Stimulated activated CD4-positive, alpha-beta T cell treated with anti-CD3 and anti-CD28 coated beads, Interleukin-2, amount 100 ng/mL, for 24 hours (primary cell): Measurements from ENCODE around the gene TBCB.
"Not testable (repeated sequence)": the region's sequence is repeated elsewhere in the genome, so short reads cannot be mapped to it uniquely, and the experiment has no call there.

Experiments used
- DNase-seq, 2 donors: peaks; one replicate each; pipeline ENCODE4 v3.0.0-alpha.2; 2020

The TBCB gene

DNA sequence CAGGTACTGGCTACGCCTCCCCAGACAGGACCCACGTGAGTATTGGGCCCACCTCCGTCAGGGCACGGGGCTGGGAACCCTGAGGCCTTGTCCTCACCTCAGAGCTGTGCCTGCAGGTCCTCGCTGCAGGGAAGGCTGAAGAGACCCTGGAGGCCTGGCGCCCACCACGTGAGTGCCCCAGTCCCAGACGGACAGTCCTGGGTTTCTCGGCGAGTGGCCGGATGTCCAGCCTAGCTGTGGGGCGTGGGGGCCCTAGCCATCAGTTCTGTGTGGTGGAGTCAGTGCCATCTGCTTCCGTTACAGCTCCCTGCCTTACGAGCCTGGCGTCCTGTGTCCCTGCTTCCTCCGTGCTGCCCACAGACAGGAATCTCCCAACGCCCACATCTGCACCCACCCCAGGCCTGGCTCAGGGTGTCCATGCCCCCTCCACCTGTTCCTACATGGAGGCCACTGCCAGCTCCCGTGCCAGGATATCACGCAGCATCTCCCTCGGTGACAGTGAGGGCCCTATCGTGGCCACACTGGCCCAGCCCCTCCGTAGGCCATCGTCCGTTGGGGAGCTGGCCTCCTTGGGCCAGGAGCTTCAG lies 12.1 kb upstream of the TBCB start:
- no peak for DNase-seq

GRCh38 chr19:36103842-36104552 lies 11.3 kb upstream of the TBCB start:
- no peak for DNase-seq

- no peak for DNase-seq
These were observed 8.8 kb upstream of the TBCB start for GRCh38 chr19:36106441-36106840.

DNA sequence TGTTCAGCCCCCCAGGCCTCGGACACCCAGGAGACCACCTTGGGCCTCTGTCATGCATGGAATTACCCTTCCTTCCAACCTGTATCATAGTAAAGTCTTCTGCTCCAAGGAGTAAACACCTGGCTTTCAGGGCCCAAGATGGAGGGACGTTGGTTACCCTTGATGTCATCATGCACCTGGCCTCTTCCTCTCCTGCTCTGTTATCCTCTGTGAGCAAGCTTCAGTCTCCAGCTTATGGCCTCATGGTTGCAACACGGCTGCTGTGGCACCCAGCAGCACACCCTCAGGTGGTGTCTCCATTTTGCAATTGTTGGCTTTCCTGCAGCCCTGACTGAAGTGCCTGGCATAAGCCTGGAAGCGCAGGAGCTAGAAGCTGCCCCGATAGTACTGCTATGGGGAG lies 8.3 kb upstream of the TBCB start:
- DNase-seq, result no peak

DNA sequence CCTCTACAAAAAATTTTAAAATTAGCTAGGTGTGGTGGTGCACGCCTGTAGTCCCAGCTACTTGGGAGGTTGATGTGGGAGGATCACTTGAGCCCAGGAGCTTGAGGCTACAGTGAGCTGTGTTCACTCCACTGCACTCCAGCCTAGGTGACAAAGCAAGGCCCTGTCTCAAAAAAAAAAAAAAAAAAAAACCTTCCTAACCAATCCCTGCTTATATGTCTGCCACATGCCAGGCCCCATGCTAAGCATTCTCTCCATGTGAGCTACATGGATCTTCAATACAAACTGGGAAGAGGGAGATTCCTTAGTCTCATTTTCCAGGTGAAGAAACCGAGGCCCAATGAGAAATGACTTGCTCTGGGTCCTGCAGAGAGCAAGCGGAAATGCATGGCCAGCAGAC lies 6.6 kb upstream of the TBCB start:
- no peak for DNase-seq

DNA sequence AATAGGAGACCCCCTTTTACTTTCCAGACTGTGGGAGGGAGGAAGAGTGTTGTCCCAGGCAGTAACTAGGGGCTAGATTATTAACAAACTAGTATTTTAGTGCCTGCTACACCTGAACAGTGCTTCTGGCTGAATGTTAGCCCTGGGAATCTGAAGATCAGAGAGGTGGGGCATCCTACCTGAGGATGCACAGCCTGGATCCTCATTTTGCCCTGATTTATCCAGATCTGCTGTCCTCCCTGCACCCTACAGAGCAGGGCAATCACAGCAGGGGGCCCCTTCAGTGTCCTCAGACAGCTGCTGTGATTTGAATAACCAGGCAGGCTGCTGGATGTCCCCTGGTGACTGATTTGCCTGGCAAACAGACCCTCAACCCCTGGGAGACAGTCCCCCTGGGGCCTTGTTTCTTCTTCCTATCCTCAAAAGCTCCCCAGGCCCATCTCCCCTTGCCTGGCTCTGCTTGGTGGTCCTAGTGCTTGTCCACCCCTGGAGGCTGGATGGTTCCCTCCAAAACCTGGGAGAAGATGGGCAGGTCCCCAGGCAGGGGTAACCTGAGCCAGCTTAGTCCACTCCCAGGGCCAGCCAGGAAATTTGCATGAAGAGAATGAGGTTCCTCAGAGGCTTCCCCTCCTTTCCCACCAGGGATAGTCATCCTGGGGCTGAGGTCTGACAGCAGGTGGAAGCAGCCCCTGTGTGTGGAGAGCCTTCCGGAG lies 4.6 kb upstream of the TBCB start, which contains the start of gene OVOL3:
Gene OVOL3, plus strand, starts transcription at position 657 of the 713 bp plus-strand sequence. CDS start 60 bp downstream, outside the sequence.
- no peak for DNase-seq

DNA sequence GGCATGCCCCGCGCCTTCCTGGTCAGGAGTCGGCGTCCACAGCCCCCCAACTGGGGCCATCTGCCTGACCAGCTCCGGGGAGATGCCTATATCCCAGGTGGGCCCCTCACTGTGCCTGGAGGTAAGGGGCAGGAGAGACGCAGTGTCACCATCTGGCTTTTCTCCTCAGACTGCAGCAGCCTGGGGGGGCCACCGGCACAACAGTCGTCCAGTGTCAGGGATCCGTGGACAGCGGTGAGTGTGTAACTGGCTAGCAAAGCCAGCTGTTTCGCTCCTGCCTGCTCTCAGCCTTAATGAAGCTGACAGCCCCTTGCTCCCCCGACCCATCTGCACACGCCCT lies 4.1 kb upstream of the TBCB start:
- no peak for DNase-seq

DNA sequence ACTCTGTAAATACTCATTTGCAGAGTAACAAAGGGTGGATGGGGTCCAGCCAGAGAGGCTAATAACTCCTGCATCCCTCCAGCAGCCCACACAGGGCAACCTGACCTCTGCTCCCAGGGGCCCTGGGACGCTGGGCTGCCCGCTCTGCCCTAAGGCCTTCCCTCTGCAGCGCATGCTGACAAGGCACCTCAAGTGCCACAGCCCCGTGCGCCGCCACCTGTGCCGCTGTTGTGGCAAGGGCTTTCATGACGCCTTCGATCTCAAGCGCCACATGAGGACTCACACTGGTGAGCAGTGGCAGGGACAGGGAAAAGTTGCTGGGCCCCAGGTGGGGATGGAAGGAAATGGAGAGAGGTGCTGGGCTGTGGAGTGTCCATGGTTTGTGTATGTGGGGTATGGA lies 2.6 kb upstream of the TBCB start:
- DNase-seq, result no peak

GRCh38 chr19:36113425-36113824 lies 1.8 kb upstream of the TBCB start:
- no peak for DNase-seq

DNA sequence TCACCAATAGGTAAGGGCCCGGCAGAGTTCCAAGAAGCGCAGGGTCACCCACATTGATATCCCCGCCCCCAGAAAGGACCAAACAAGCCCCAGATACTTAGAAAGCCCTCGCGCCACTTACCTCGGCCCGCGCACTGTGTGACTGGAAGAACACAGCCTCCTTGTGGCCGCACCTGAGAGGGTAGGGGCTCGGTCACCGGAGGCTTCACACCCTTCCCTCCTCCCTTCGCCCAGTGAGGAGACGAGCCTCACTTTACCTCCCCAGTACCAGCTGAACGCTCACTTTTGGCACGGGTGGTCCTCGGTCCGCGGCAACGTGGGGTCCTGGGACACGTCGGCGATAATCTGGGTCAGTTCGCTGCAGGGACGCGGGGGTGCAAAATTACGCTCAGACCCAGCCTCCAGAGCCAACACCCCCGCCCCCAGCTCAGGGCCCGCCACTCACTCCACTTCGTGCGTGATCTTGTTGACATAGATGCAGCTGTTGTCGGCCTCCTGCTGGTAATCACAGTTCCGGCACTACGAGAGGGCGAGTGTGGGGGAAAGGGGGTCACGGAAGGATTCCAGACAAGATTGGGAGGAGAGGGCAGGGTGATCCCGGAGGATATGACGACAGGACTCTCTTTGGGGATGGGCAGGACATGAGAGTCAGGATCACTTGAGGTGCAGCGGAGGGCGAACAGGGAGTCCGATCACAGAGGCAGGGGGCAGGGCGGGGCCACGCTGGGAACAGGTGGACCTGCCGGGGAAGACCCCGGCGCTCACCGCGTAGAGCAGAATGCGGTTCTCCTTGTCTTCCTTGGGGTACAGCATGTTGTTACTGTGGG lies 1.2 kb upstream of the TBCB start:
- peak; percentile 28 to 35 for DNase-seq

DNA sequence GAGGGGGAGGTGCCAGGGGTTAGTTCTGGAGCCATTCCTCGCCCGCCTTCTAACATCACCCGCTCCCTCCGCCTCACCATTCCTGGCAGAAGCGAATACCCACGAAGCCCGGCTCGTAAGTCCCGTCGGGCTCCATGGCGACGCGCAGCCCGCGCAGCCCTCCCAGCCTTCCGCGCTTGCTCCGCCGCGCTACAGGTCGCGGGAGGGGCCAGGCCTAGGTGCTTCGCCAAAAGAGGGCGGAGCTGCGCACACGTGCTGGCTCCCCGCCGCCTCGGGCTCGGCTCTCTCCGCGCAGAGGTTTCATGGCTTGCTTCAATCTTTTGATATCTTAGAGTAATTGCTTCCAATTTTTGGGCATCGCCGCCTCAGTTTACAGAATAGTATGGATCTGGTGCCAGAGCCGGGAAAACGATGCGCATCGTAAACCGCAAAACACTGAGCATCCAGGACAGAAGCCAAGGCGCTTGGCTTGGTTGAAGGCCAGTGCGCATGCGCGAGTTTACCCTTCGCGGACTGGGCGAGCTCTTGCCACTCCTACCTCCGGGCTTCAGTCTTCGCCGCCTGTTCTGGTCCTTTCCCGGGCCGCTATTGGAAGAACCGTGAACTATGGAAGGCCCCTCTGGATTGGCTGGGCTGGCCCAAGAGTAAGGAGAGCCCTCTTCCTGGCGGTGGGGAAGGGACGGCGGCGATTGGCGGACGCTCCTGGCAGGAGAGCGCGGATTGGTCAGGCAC lies 381 bp upstream of the TBCB start, which contains the start of gene POLR2I:
Gene POLR2I, minus strand, starts transcription at position 155 of the 732 bp plus-strand sequence. Its CDS starts 19 bp downstream, at position 136.
- DNase-seq, result peak; percentile 97 to 98

GRCh38 chr19:36116344-36116637 lies 1.0 kb downstream of the TBCB start:
- no peak for DNase-seq

DNA sequence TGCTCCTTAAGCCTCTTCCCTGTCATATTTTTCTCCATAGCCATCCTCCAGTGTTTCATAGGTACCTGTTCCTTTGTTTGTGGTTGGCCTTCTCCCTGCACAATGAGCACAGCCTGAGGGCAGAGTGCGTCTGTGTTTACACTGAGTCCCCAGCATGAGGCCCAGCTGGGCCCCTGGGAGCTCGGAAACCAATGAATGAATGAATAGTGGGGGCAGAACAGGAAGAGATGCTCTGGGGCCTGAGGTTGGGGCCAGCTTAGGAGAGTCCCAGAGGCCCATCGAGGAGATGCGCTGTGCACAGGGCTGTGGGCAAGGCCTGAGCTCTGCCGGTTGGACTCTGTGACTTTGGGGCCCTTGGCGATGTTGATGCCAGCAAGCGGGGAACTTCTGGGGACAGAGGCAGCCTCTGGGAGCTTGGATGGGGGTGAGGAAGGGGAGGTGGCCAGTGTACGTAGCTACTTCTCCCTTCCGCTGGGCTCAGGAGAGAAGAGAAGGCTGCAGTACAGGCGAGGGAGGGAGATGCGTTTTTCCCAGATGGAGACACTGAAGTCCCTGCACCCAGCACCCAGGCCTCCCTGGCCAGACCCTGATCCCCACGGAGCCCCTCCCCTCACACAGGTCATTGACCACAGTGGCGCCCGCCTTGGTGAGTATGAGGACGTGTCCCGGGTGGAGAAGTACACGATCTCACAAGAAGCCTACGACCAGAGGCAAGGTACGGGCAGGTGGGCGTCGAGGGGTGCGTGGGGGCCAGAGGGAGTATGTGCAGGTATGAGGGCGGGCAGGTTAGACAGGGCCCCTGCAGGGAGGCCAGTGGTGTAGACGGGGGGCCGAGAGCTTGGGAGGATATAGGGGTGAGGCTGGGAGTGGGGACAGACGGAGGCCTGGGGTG lies 5.1 kb downstream of the TBCB start:
- DNase-seq, result no peak

DNA sequence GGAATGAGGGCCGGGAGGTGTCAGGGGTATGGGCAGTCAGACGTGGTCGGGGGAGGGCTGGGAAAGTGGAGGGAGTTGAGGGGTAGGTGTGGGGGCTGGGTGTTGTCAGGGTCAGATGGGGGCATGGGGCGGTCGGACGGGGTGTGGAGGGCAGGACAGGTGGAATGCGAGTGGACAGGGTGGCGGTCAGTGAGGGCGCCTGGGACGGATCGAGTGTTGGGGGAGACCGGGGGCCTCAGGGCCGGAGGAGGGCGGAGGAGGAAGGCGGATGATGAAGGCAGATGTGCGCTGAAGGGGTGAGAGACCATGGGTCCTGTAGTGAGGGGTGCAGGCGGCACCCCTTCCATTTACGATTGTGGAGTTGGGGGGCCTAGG lies 5.7 kb downstream of the TBCB start:
- no peak for DNase-seq

DNA sequence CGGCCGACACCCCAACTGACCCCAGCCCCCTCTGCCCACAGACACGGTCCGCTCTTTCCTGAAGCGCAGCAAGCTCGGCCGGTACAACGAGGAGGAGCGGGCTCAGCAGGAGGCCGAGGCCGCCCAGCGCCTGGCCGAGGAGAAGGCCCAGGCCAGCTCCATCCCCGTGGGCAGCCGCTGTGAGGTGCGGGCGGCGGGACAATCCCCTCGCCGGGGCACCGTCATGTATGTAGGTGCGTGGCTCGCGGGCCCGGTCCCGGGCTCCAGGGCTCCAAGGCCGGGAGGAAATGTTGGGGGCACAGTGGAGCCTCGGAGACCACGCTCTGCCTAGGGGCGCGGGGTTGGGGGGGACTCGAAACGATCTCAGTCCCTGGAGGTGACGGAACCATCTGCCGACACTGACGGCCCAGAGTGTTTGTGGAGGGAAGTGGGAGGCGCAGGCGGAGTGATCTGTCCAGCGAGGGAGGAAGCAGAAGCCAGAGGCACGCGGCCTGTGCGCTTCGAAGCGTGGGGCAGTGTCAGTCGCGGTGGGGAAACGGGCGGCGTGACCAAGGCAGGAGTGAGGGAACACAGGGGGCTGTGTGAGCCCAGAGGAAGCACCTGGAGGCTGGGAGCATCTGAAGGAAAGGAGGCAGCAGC lies 6.3 kb downstream of the TBCB start:
- DNase-seq, result no peak

DNA sequence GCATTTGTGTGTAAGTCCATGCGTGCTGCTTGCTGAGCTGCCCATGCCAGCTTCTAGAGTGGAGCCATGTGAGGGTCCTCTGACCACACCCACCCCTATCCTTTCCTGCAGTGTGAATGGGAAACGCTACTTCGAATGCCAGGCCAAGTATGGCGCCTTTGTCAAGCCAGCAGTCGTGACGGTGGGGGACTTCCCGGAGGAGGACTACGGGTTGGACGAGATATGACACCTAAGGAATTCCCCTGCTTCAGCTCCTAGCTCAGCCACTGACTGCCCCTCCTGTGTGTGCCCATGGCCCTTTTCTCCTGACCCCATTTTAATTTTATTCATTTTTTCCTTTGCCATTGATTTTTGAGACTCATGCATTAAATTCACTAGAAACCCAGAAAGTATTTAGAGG lies 10.3 kb downstream of the TBCB start:
- no peak for DNase-seq

DNA sequence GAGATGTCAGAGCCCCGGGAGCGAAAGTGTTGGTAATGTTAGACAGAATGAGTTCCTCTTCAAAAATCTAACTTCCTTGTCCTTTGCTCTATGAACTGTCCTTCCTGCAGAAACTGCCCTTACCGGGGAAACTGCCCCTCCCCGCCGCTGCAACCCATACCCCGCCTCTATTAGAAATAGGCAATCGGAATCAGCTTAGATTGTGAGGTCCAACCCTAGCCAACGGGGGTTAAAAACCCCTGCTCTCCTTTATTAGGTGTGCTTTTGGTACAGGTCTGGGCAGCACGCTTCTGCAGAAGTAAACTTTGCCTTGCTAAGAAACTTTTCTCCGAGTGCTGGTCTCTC lies 13.1 kb downstream of the TBCB start:
- DNase-seq, result no peak

GRCh38 chr19:36131221-36131620 lies 16.0 kb downstream of the TBCB start:
- DNase-seq, result not testable (repeated sequence)

DNA sequence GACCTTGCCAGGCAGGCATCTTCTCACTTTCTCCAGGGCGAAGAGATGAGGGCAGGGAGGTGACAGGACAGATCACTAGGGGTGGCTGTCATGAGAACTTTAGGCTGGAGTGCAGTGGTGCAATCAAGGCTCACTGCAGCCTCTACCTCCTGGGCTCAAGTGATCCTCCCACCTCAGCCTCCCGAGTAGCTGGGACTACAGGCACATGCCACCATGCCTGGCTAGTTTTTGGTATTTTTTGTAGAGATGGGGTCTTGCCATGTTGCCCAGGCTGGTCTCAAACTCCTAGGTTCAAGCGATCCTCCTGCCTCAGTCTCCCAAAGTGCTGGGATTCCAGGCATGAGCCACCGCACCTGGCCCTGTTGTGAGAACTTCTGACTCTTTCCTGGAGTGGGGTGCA lies 19.6 kb downstream of the TBCB start:
- DNase-seq, result not testable (repeated sequence)

DNA sequence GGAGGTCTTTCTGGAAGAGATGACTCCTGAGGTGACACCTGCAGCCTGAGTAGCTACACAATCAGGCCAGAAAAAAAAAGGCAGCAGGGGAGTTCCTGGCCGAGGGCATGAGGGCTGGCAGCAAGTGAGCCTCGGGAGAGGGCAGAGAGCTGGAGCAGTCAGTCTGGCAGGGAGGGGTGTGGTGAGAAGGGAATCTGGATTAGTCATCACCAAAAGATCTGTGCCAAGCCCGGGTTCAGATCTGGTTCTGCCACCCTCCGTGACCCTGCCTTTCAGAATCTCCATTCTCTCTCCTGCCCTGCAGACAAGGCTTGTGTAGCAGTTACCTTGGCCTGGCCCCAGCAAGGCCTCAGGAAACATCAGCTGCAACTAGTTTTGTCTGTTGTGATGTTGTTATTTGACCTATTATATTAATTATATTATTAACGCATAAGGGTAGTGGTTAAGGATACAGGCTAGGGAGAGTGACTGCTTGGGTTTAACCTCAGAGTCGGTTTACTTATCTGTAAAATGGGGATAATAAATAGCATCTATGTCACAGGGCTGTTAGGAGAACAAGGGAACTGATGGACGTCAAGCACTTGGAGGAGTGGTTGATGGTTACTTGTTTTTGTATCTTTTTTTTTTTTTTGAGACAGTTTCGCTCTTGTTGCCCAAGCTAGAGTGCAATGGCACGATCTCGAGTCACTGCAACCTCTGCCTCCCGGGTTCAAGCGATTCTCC lies 21.9 kb downstream of the TBCB start:
- no peak for DNase-seq

DNA sequence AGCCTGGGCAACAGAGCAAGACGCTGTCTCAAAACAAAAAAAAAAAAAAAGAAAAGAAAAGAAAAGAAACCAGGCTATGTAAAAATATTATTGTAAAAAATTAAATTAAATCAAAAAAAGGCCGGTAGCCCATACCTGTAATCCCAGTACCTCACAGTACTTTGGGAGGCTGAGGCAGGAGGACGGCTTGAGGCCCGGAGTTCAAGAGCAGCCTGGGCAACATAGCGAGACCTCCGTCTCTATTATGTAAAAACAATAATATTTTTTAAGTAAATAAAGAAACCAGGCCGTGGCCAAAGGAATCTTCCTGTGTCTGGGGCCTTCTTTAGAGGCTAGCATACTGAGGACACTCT lies 23.8 kb downstream of the TBCB start:
- DNase-seq, result no peak
